PC-3 (cell line): Measurements from ENCODE around the gene NUP153. TPM values are rescaled to one million over a fixed set of nuclear protein-coding genes. Genes with fewer than 3 reads are reported as not detected.

ENCODE experiments used
- ATAC-seq: fragments of 200-7000 bp; cut with Tn5 transposase; 2 replicates; pipeline ENCODE4 v1.9.1; 2020; ENCODE audit warnings: mild to moderate bottlenecking, moderate library complexity
- BruUV-seq: library from RNA; stranded (reverse); fragments of 400-500 nt; replicated peaks from 2 replicates; lab custom pipeline; 2021; lab: Mats Ljungman, UMichigan
- CTCF ChIA-PET: fragments of 300-600 bp; sonication (Branson Sonifier 250); formaldehyde crosslinking; loops from one replicate; lab custom pipeline; 2022; ENCODE audit warnings: antibody characterized with exemption; lab: Charles Lee
- POLR2A ChIA-PET: fragments of 300-600 bp; sonication (Branson Sonifier 250); formaldehyde crosslinking; loops from one replicate; lab custom pipeline; 2022; ENCODE audit warnings: antibody characterized with exemption; ENCODE audit not compliant: unreplicated experiment; lab: Charles Lee
- DNase-seq: peaks from one replicate; pipeline ENCODE4 v3.0.0-alpha.2; 2015
- H2AFZ ChIP-seq: fragments of 300-600 bp; sonication (generic); 2 replicates; pipeline ENCODE4 v1.6.0; 2016; ENCODE audit warnings: antibody characterized with exemption, low read length
- H3F3A ChIP-seq: fragments of 300-600 bp; sonication (generic); one replicate; pipeline ENCODE4 v1.6.0; 2017; ENCODE audit warnings: antibody characterized with exemption, low read length, control low read depth, mild to moderate bottlenecking; ENCODE audit not compliant: unreplicated experiment
- H3K27ac ChIP-seq: fragments of 300-600 bp; sonication (generic); 2 replicates; pipeline ENCODE4 v1.5.1; 2016; ENCODE audit warnings: mild to moderate bottlenecking, low read length
- H3K27me3 ChIP-seq: fragments of 300-600 bp; sonication (generic); 2 replicates; pipeline ENCODE4 v1.6.1; 2016; ENCODE audit warnings: low read length, mixed read lengths
- H3K36me3 ChIP-seq: fragments of 300-600 bp; sonication (generic); 2 replicates; pipeline ENCODE4 v1.6.1; 2016; ENCODE audit warnings: low read depth, mixed run types, low read length, mixed read lengths
- H3K4me1 ChIP-seq: fragments of 300-600 bp; sonication (generic); 2 replicates; pipeline ENCODE4 v1.5.1; 2016; ENCODE audit warnings: low read length; ENCODE audit not compliant: insufficient read depth
- H3K4me2 ChIP-seq: fragments of 300-600 bp; sonication (generic); 2 replicates; pipeline ENCODE4 v1.6.0; 2016; ENCODE audit warnings: low read length
- H3K4me3 ChIP-seq: fragments of 300-600 bp; sonication (generic); 2 replicates; pipeline ENCODE4 v1.5.1; 2016; ENCODE audit warnings: mild to moderate bottlenecking, low read length, mixed read lengths
- H3K79me2 ChIP-seq: fragments of 300-600 bp; sonication (generic); 2 replicates; pipeline ENCODE4 v1.6.1; 2017; ENCODE audit warnings: low read length, mixed read lengths
- H3K9ac ChIP-seq: fragments of 300-600 bp; sonication (generic); 2 replicates; pipeline ENCODE4 v1.6.0; 2016; ENCODE audit warnings: mild to moderate bottlenecking, low read length
- H3K9me2 ChIP-seq: fragments of 300-600 bp; sonication (generic); replicated peaks from 2 replicates; pipeline ENCODE4 v1.6.1; 2016; ENCODE audit warnings: mixed run types, low read length, mixed read lengths
- H3K9me3 ChIP-seq: fragments of 300-600 bp; sonication (generic); 2 replicates; pipeline ENCODE4 v1.6.1; 2016; ENCODE audit warnings: low read length, mixed read lengths
- H4K20me1 ChIP-seq: fragments of 300-600 bp; sonication (generic); 2 replicates; pipeline ENCODE4 v1.6.1; 2016; ENCODE audit warnings: low read length, mixed read lengths
- CTCF ChIP-seq: fragments of 300-600 bp; sonication (generic); conservative IDR thresholded peaks from 2 replicates; pipeline ENCODE4 v1.5.1; 2017; ENCODE audit warnings: antibody characterized with exemption, low read depth, mild to moderate bottlenecking, low read length
- EZH2 ChIP-seq: fragments of 300-600 bp; sonication (generic); IDR thresholded peaks from one replicate; pipeline ENCODE4 v1.6.1; 2017; ENCODE audit warnings: antibody characterized with exemption, mild to moderate bottlenecking, low read length; ENCODE audit not compliant: unreplicated experiment
- EZH2phosphoT487 ChIP-seq: fragments of 300-600 bp; sonication (generic); IDR thresholded peaks from 2 replicates; pipeline ENCODE4 v1.6.1; 2018; ENCODE audit warnings: mild to moderate bottlenecking, antibody characterized with exemption, low read length, borderline replicate concordance
- intact Hi-C: fragments of 100-400 bp; cut with micrococcal nuclease; formaldehyde crosslinking; loops from 2 replicates; pipeline ENCODE4 v1.9.0; 2023
- total RNA-seq: library from RNA; depleted of rRNA; stranded (reverse); fragments of >200 nt; gene quantifications from 2 replicates; pipeline ENCODE4 v1.2.3, GENCODE V29; 2014

NUP153 gene
- total RNA-seq, 1 experiment from 2014 or later, result 48.3 TPM

- Histone ChIP-seq H3K9me3 (no peaks in the 10 kb centered on the region), H3K4me2 (no peak overlapping the region), H3K36me3 (peaks cover 65% of the 10 kb centered on the region), H3K27ac (no peak overlapping the region), H3K4me1 (peaks cover 15% of the 10 kb centered on the region), H3F3A (peaks cover 4% of the 10 kb centered on the region), H3K9ac (no peak overlapping the region), H3K4me3 (no peak overlapping the region), H3K27me3 (no peaks in the 10 kb centered on the region), H3K79me2 (peaks cover 10% of the 10 kb centered on the region), H4K20me1 (no peaks in the 10 kb centered on the region), H2AFZ (no peak overlapping the region), H3K9me2 (no peaks in the 10 kb centered on the region)
- CTCF ChIA-PET, result interaction anchor here (0.6 kb wide), 1 partner anchor 55 kb away, joined by 4 read pairs; no protein-coding TSS in a partner anchor
- BruUV-seq, result no TSS peak
- TF ChIP-seq EZH2phosphoT487, result no peak
- no peak for TF ChIP-seq EZH2
- no peak for TF ChIP-seq CTCF
- intact Hi-C loops, result no loop called here
- ATAC-seq, result no peak
- POLR2A ChIA-PET, result no interaction called here
- no peak for DNase-seq
Measured at GRCh38 chr6:17648745-17649144, 58.0 kb downstream of the NUP153 start.

- ChIA-PET POLR2A (no interaction called here), CTCF (no interaction called here)
- no peak overlapping the region for H2AFZ ChIP-seq
- no peaks in the 10 kb centered on the region for H3K9me3 ChIP-seq
- TF ChIP-seq CTCF (no peak), EZH2 (no peak), EZH2phosphoT487 (no peak)
- intact Hi-C loops, result no loop called here
- no peak for ATAC-seq
- peaks cover 83% of the 10 kb centered on the region for H3K36me3 ChIP-seq
- H3K9ac ChIP-seq, result no peak overlapping the region
- no peak overlapping the region for H3K27ac ChIP-seq
- no TSS peak for BruUV-seq
- DNase-seq, result no peak
- no peaks in the 10 kb centered on the region for H3K4me1 ChIP-seq
- H3K9me2 ChIP-seq, result no peaks in the 10 kb centered on the region
- no peaks in the 10 kb centered on the region for H3K27me3 ChIP-seq
- peaks cover 15% of the 10 kb centered on the region for H3K79me2 ChIP-seq
- H3K4me3 ChIP-seq, result no peak overlapping the region
- no peaks in the 10 kb centered on the region for H3F3A ChIP-seq
- H3K4me2 ChIP-seq, result no peak overlapping the region
- H4K20me1 ChIP-seq, result no peaks in the 10 kb centered on the region
Measured at GRCh38 chr6:17640477-17640917, 66.2 kb downstream of the NUP153 start.

GRCh38 chr6:17638212-17638715, 68.5 kb downstream of the NUP153 start:
- Histone ChIP-seq H3K27ac (no peak overlapping the region), H3K79me2 (peaks cover 32% of the 10 kb centered on the region), H3K9ac (no peak overlapping the region), H3K36me3 (peaks cover 69% of the 10 kb centered on the region), H3F3A (no peaks in the 10 kb centered on the region), H3K4me2 (no peak overlapping the region), H3K27me3 (no peaks in the 10 kb centered on the region), H2AFZ (no peak overlapping the region), H3K9me2 (no peaks in the 10 kb centered on the region), H4K20me1 (no peaks in the 10 kb centered on the region), H3K4me1 (no peaks in the 10 kb centered on the region), H3K9me3 (no peaks in the 10 kb centered on the region), H3K4me3 (no peak overlapping the region)
- TF ChIP-seq EZH2phosphoT487 (no peak), EZH2 (no peak), CTCF (no peak)
- DNase-seq (no peak), ATAC-seq (no peak)
- intact Hi-C loops, result no loop called here
- no TSS peak for BruUV-seq
- POLR2A ChIA-PET, result interaction anchor here (0.6 kb wide), 1 partner anchor 525 kb away, joined by 3 read pairs; no protein-coding TSS in a partner anchor
- CTCF ChIA-PET, result no interaction called here
